SU-DHL-6 (cell line): ENCODE measurements around the gene TAS2R60.

Source experiments
- H2AFZ ChIP-seq: fragments of 200-600 bp; sonication (generic); 2 replicates; pipeline ENCODE4 v1.6.1; 2014; ENCODE audit warnings: low read depth, mild to moderate bottlenecking, moderate library complexity, mixed read lengths, antibody characterized with exemption, low read length; ENCODE audit not compliant: severe bottlenecking
- H3F3A ChIP-seq: fragments of 200-600 bp; shearing (Covaris generic); 2 replicates; pipeline ENCODE4 v1.6.0; 2016; ENCODE audit warnings: antibody characterized with exemption, mild to moderate bottlenecking; ENCODE audit not compliant: insufficient read depth
- H3K27ac ChIP-seq: fragments of 200-600 bp; sonication (generic); 2 replicates; pipeline ENCODE4 v1.5.1; 2016; ENCODE audit warnings: low read depth, mild to moderate bottlenecking, low read length, moderate library complexity, mixed read lengths
- H3K27me3 ChIP-seq: fragments of 200-600 bp; sonication (generic), shearing (Covaris generic); 2 replicates; pipeline ENCODE4 v1.6.0; 2014; ENCODE audit warnings: mild to moderate bottlenecking, low read length
- H3K36me3 ChIP-seq: fragments of 200-600 bp; sonication (generic); 2 replicates; pipeline ENCODE4 v1.6.1; 2014; ENCODE audit warnings: mild to moderate bottlenecking, low read length, mixed read lengths
- H3K4me2 ChIP-seq: fragments of 300-600, 200-600 bp; shearing (Covaris generic), sonication (generic); 2 replicates; pipeline ENCODE4 v1.6.0; 2014; ENCODE audit warnings: low read length, low read depth, mild to moderate bottlenecking; ENCODE audit not compliant: poor library complexity, severe bottlenecking
- H3K4me3 ChIP-seq: fragments of 200-600 bp; sonication (generic); 2 replicates; pipeline ENCODE4 v1.5.1; 2014; ENCODE audit warnings: antibody characterized with exemption, low read length, mild to moderate bottlenecking, mixed read lengths; ENCODE audit not compliant: insufficient read depth, poor library complexity, severe bottlenecking
- H3K79me2 ChIP-seq: fragments of 200-600 bp; sonication (generic); 2 replicates; pipeline ENCODE4 v1.6.1; 2014; ENCODE audit warnings: mild to moderate bottlenecking, low read length, moderate library complexity; ENCODE audit not compliant: insufficient read depth
- H3K9ac ChIP-seq: fragments of 200-600 bp; sonication (generic); 2 replicates; pipeline ENCODE4 v1.7.0; 2014; ENCODE audit warnings: mild to moderate bottlenecking, low read length
- H3K9me2 ChIP-seq: fragments of 200-600 bp; sonication (generic); replicated peaks from 2 replicates; pipeline ENCODE4 v1.6.1; 2014; ENCODE audit warnings: low read length; ENCODE audit not compliant: insufficient read depth
- H3K9me3 ChIP-seq: fragments of 200-600 bp; sonication (generic); 2 replicates; pipeline ENCODE4 v1.6.1; 2014; ENCODE audit warnings: low read length, mixed read lengths; ENCODE audit not compliant: insufficient read depth
- H4K20me1 ChIP-seq: fragments of 200-600 bp; sonication (generic); 2 replicates; pipeline ENCODE4 v1.6.1; 2014; ENCODE audit warnings: low read depth, mild to moderate bottlenecking, antibody characterized with exemption, low read length, moderate library complexity, mixed read lengths
- CTCF ChIP-seq: fragments of 200-600 bp; sonication (generic); IDR thresholded peaks from one replicate; pipeline ENCODE4 v1.5.1; 2017; ENCODE audit warnings: antibody characterized with exemption, mild to moderate bottlenecking, low read length, moderate library complexity; ENCODE audit not compliant: insufficient read depth, poor library complexity, severe bottlenecking
- EZH2phosphoT487 ChIP-seq: fragments of 200-600 bp; sonication (generic), shearing (Covaris generic); conservative IDR thresholded peaks from 2 replicates; pipeline ENCODE4 v1.6.1; 2018; ENCODE audit warnings: mild to moderate bottlenecking, antibody characterized with exemption, low read length, moderate library complexity, mixed read lengths

Gene TAS2R60

DNA sequence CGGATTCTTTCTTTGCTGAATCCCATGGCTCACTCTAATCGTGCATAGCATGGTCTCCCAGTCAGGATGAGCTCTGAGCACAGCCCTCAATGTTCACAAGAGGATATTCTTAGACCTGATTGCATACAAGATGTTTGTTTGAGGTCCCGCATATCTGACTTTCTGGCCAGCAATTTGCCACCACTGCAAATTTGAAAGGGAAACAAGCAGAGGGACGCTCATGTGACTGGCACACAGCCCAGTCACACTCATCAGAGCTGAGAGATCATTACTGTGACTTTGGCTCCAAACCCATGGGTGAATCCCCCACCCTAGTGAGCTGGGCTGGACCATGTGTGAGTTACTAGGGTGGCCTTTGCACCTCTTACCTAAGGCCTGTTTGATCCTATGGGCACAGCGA is 44.3 kb downstream of the TAS2R60 start:
- H4K20me1 ChIP-seq = no peaks in the 10 kb centered on the region
- TF ChIP-seq CTCF (no peak), EZH2phosphoT487 (no peak)
- H3K9ac ChIP-seq = no peak overlapping the region
- H2AFZ ChIP-seq = no peak overlapping the region
- no peak overlapping the region for H3K4me3 ChIP-seq
- no peaks in the 10 kb centered on the region for H3K9me2 ChIP-seq
- no peaks in the 10 kb centered on the region for H3K9me3 ChIP-seq
- H3K36me3 ChIP-seq = no peaks in the 10 kb centered on the region
- H3K27me3 ChIP-seq = no peaks in the 10 kb centered on the region
- no peak overlapping the region for H3K27ac ChIP-seq
- no peaks in the 10 kb centered on the region for H3K79me2 ChIP-seq
- H3F3A ChIP-seq = no peaks in the 10 kb centered on the region
- no peak overlapping the region for H3K4me2 ChIP-seq

DNA sequence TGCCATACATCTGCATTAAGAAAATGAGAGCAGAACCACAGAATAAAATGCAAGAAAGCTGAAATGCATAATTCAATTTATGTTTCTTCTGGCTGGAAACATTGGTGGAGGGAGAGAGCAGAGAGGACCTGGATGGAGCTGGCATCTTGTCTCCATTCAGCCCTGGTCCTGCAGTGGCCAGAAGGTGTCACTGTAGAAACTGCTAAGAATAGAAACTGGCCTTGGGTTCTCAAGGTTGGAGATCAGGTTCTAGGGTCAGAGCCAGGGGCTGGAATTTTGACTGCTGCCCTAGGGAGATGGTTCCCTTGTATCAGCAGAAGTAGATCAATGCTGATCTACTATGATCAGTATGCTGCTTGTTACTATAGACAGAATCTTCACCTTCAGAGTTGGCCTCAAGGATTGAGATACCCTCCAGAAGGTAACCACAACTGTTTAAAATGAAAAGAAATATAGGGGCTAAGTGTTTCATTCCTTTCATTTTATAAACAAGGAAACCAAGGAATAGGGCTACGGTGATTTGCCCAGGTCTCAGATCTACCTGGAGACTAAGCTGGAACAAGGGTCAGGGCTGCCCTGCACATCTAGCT is 47.6 kb downstream of the TAS2R60 start:
- H3K36me3 ChIP-seq = no peaks in the 10 kb centered on the region
- H3K9me3 ChIP-seq = no peaks in the 10 kb centered on the region
- H3K27me3 ChIP-seq = no peaks in the 10 kb centered on the region
- H2AFZ ChIP-seq = no peak overlapping the region
- no peak overlapping the region for H3K4me2 ChIP-seq
- no peaks in the 10 kb centered on the region for H4K20me1 ChIP-seq
- no peaks in the 10 kb centered on the region for H3K79me2 ChIP-seq
- H3K27ac ChIP-seq = no peak overlapping the region
- no peaks in the 10 kb centered on the region for H3K9me2 ChIP-seq
- H3K9ac ChIP-seq = no peak overlapping the region
- TF ChIP-seq CTCF = no peak
- no peak for TF ChIP-seq EZH2phosphoT487
- H3F3A ChIP-seq = no peaks in the 10 kb centered on the region
- no peak overlapping the region for H3K4me3 ChIP-seq

DNA sequence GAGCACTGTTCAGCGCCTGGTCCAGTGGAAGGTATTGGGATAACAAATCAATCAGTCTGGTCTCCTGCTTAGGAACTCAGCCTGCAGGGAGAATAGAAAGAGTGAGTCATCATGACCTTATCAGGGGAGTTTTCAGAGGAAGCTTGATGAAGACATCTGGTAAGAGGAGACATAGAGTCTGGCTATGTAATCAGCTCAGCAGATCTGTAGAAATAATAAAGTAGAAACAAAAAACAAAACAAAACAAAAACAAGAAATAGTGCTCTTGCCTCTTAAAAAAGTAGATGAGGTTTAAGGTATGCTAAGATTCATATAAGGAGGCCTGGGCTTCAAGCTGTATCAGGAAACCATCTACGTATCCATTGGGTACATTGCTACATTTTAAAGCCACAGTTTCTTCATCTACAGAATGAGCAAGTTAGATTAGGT is 48.8 kb downstream of the TAS2R60 start:
- Histone ChIP-seq H3K36me3 (no peaks in the 10 kb centered on the region), H3K9ac (no peak overlapping the region), H3K4me3 (no peak overlapping the region), H3K4me2 (no peak overlapping the region), H3F3A (no peaks in the 10 kb centered on the region), H3K27ac (no peak overlapping the region), H3K9me2 (no peaks in the 10 kb centered on the region), H3K9me3 (no peaks in the 10 kb centered on the region), H2AFZ (no peak overlapping the region), H4K20me1 (no peaks in the 10 kb centered on the region), H3K79me2 (no peaks in the 10 kb centered on the region), H3K27me3 (no peaks in the 10 kb centered on the region)
- TF ChIP-seq CTCF (no peak), EZH2phosphoT487 (no peak)
